Kidney epithelial cell (primary cell): ENCODE measurements around the gene GAL3ST1. TPM values are rescaled to one million over a fixed set of nuclear protein-coding genes. Genes with fewer than 3 reads are reported as not detected.
A peak's percentile ranks its signal among the peaks of the same experiment; 100 is the strongest.
"Not testable (repeated sequence)": the region's sequence is repeated elsewhere in the genome, so short reads cannot be mapped to it uniquely, and the experiment has no call there.

Experiments
- DNase-seq: peaks from one replicate; pipeline ENCODE4 v3.0.0-alpha.2; 2010; ENCODE audit warnings: low read depth
- H3K27me3 ChIP-seq: 2 replicates; pipeline ENCODE4 v1.6.0; 2011; ENCODE audit warnings: low read length; ENCODE audit not compliant: control insufficient read depth, insufficient read depth
- H3K36me3 ChIP-seq: 2 replicates; pipeline ENCODE4 v1.5.1; 2011; ENCODE audit warnings: low read length; ENCODE audit not compliant: control insufficient read depth, insufficient read depth
- H3K4me3 ChIP-seq: 2 replicates; pipeline ENCODE4 v1.5.1; 2011; ENCODE audit warnings: low read depth, mild to moderate bottlenecking, control low read depth, low read length
- CTCF ChIP-seq: IDR thresholded peaks from 2 replicates; pipeline ENCODE4 v1.5.1; 2011; ENCODE audit warnings: mild to moderate bottlenecking, moderate library complexity, low read length, control low read depth, inconsistent platforms; ENCODE audit not compliant: insufficient read depth, poor library complexity, severe bottlenecking
- total RNA-seq: library from RNA; depleted of rRNA; stranded (reverse); fragments of >200 nt; gene quantifications from 2 replicates; pipeline ENCODE4 v1.2.3, GENCODE V29; 2015

GAL3ST1 gene
- total RNA-seq, 1 donor from 2014 or later, result 4.0 TPM

DNA sequence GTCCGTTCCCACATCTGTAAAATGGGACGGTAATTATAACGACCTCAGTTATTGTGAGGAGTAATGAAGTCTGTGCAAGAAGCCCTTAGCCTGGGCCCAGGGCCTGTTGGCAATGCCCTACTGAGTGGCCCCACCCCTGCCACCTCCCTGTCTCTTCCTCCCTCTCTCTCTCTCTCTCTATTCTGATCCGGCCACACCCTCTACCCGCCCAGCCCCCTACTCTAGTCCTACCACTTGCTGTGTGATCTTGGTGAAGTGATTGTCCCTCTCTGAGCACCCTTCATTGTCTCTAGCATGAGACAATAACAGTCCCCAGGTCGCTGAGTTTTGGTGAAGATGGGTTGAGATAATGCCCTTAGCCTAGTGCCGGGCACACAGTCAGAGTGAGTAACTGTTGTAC is 20.5 kb downstream of the GAL3ST1 start:
- no peak for TF ChIP-seq CTCF
- H3K36me3 ChIP-seq, result no peaks in the 10 kb centered on the region
- no peaks in the 10 kb centered on the region for H3K27me3 ChIP-seq
- H3K4me3 ChIP-seq, result no peak overlapping the region
- no peak for DNase-seq

- Histone ChIP-seq H3K27me3 (no peaks in the 10 kb centered on the region), H3K4me3 (no peak overlapping the region), H3K36me3 (no peaks in the 10 kb centered on the region)
- no peak for DNase-seq
- no peak for TF ChIP-seq CTCF
Observed at GRCh38 chr22:30552719-30553118, 21.7 kb downstream of the GAL3ST1 start.

DNA sequence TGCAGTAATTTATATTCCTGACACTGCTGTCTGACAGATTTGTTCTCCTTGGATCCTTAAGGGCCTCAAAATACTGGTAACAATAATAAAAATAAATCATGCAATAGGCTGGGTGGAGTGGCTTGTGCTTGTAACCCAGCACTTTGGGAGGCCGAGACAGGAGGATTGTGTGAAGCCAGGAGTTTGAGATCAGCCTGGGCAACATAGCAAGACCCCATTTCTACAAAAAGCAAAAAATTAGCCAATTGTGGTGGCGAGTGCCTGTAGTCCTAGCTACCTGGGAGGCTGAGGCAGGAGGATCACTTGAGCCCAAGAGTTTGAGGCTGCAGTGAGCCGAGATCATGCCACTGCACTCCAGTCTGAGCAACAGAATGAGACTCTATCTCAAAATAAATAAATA is 22.7 kb downstream of the GAL3ST1 start:
- H3K27me3 ChIP-seq, H3K4me3 ChIP-seq, H3K36me3 ChIP-seq, DNase-seq: not testable (repeated sequence)

GRCh38 chr22:30547188-30547587 is 27.3 kb downstream of the GAL3ST1 start:
- TF ChIP-seq CTCF, result no peak
- H3K27me3 ChIP-seq, result no peaks in the 10 kb centered on the region
- no peaks in the 10 kb centered on the region for H3K36me3 ChIP-seq
- no peak overlapping the region for H3K4me3 ChIP-seq
- DNase-seq, result no peak

DNA sequence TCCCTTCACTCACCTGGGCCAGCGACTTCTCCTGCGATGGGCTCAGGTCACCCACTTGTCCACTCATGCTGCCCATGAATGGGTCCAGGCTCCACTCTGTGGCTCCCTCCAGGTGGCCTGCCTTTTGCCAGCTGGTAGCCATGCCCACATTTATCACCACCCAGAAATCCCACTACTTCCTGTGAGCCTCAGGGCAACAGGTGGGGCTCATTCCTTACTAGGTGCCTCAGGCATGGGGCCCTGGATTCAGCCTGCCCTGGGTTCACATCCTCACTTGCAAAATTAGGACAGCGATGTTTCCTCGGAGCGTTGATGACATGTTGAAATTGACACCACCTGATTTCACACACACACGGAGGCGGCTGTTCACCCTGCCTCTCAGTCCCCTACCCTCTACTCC is 27.8 kb downstream of the GAL3ST1 start, which contains the start of gene SEC14L6:
Gene SEC14L6, minus strand, starts transcription at position 126 of the 400 bp plus-strand sequence. Its CDS starts 59 bp downstream, at position 67.
- no peak for DNase-seq
- Histone ChIP-seq H3K27me3 (no peaks in the 10 kb centered on the region), H3K36me3 (no peaks in the 10 kb centered on the region), H3K4me3 (no peak within 1 kb of the TSS)
- TF ChIP-seq CTCF, result no peak

DNA sequence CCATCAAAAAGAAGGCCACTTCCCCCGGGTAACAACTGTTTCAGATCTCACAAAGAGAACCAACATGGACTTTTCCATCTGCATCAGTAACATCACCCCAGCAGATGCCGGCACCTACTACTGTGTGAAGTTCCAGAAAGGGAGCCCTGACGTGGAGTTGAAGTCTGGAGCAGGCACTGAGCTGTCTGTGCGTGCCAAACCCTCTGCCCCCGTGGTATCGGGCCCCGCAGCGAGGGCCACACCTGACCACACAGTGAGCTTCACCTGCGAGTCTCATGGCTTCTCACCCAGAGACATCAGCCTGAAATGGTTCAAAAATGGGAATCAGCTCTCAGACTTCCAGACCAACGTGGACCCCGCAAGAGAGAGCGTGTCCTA is 31.7 kb downstream of the GAL3ST1 start:
- Histone ChIP-seq H3K36me3 (no peaks in the 10 kb centered on the region), H3K4me3 (peak overlapping the region; percentile 40), H3K27me3 (no peaks in the 10 kb centered on the region)
- no peak for TF ChIP-seq CTCF
- no peak for DNase-seq
